Mesodermal cell (in vitro differentiated cells): Measurements from ENCODE around the gene PLA2G3.
A peak's percentile ranks its signal among the peaks of the same experiment; 100 is the strongest.

Experiments
- H3K27ac ChIP-seq: 2 replicates; pipeline ENCODE4 v1.7.0; 2013; ENCODE audit warnings: mild to moderate bottlenecking, low read depth, low read length, moderate library complexity; ENCODE audit not compliant: severe bottlenecking
- H3K36me3 ChIP-seq: 2 replicates; pipeline ENCODE4 v1.7.1; 2013; ENCODE audit warnings: mild to moderate bottlenecking, low read length, moderate library complexity; ENCODE audit not compliant: control insufficient read depth, insufficient read depth
- H3K4me1 ChIP-seq: one replicate; pipeline ENCODE4 v1.7.1; 2013; ENCODE audit warnings: mild to moderate bottlenecking, low read length; ENCODE audit not compliant: insufficient read depth, control insufficient read depth, poor library complexity, severe bottlenecking
- H3K4me3 ChIP-seq: 2 replicates; pipeline ENCODE4 v1.7.0; 2013; ENCODE audit warnings: low read length, control low read depth, mild to moderate bottlenecking; ENCODE audit not compliant: insufficient read depth, poor library complexity, severe bottlenecking; ENCODE audit errors: extremely low read depth
- H3K9me3 ChIP-seq: 2 replicates; pipeline ENCODE4 v1.7.1; 2013; ENCODE audit warnings: mild to moderate bottlenecking, low read length, moderate library complexity; ENCODE audit not compliant: control insufficient read depth
- WGBS, 2 experiments: methylation state at CpG; one replicate each; pipeline ENCODE4 v1.1.5; 2013; ENCODE audit warnings: missing lambda C conversion rate in 2 of 2; ENCODE audit not compliant: insufficient coverage in 2 of 2; 5-methylcytosine and 5-hydroxymethylcytosine counted together

Gene PLA2G3

DNA sequence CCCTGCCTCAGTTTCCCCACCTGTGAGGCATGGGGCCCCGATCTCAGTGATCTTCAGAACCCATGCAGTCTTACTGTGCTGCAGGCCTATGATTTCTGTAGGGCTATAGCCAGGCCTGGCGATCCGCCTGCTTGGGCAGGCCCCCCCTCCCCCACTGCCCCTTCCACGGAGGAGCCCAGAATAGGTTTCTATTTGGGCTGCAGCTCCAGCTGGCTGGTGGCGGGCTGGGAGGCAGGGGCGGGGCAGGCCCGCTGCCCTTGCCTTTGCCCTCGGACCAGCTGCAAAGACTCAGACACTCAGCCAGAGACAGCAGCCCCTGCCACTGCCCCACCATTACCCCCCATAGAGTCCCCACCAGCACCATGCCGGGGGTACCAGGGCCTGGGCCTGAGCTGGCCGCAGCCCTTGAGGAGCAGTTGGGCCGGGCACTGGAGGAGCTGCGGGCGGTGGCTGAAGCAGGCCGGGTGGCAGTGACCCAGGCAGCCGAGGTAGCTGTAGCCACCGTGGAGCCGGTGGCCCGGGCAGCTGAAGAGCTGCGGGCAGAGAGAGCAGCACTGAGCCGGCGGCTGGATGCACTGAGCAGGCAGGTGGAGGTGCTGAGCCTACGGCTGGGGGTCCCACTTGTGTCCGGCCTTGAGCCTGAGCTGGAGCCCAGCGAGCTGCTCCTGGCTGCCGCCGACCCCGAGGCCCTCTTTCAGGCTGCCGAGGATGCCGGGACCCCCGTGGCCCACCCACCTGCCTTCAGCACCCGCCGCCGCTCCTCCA lies 47.0 kb downstream of the PLA2G3 start:
- H3K36me3 ChIP-seq = peaks cover 92% of the 10 kb centered on the region
- H3K27ac ChIP-seq = no peak overlapping the region
- H3K4me1 ChIP-seq = no peaks in the 10 kb centered on the region
- H3K9me3 ChIP-seq = no peaks in the 10 kb centered on the region
- 96% methylated on average over 14 to 26 of the region's 33 CpGs for WGBS, 2 experiments
- no peak overlapping the region for H3K4me3 ChIP-seq

- peaks cover 91% of the 10 kb centered on the region for H3K36me3 ChIP-seq
- H3K9me3 ChIP-seq = no peaks in the 10 kb centered on the region
- H3K4me3 ChIP-seq = no peak overlapping the region
- 97% methylated on average over 6 to 7 of the region's 9 CpGs for WGBS, 2 experiments
- no peaks in the 10 kb centered on the region for H3K4me1 ChIP-seq
- H3K27ac ChIP-seq = no peak overlapping the region
Observed at GRCh38 chr22:31092161-31092560, 48.1 kb downstream of the PLA2G3 start.

GRCh38 chr22:31091106-31091975 lies 49.0 kb downstream of the PLA2G3 start:
- Histone ChIP-seq H3K36me3 (peaks cover 83% of the 10 kb centered on the region), H3K4me1 (no peaks in the 10 kb centered on the region), H3K27ac (no peak overlapping the region), H3K9me3 (no peaks in the 10 kb centered on the region), H3K4me3 (no peak overlapping the region)
- WGBS, 2 experiments = 79 to 85% methylated on average over 19 to 23 of the region's 29 CpGs

DNA sequence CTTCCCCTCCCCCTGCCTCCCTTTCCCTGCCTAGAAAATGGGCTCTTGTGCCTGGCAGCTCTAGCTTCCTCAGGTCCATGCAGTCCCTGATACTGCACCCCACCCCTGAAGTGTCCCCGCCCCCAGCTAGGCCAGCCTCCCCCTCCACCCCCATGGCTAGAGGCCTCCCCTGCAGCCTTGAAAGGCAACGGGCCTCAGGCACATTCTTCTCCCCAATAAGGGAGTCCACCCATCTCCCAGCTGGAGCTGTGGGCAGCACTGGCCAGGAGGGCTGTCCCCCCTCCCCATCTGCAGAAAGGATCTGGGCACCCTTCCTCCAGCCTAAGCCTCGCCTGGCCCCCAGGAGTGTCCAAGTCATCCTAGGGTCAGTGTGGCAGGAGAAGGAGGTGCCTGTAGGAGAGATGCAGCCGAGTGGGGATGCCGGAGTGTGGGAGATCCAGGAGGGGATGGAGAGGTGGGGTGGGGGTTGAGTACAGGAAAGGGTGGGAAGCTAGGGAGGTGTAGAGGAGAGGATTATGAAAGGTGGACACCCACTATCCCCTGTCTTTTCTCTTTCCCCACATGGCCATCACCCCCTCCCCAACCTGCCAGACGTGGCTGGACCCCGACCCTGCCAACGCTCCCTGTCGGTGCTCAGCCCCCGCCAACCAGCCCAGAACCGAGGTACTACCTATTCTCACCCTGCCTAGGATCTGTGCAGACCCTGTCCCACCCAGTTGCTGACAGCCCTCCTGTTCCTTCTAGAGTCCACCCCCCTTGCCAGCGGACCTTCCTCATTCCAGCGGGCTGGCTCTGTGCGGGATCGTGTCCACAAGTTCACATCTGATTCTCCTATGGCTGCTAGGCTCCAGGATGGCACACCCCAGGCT lies 49.9 kb downstream of the PLA2G3 start:
- H3K4me1 ChIP-seq = peaks cover 5% of the 10 kb centered on the region
- H3K9me3 ChIP-seq = no peaks in the 10 kb centered on the region
- no peak overlapping the region for H3K27ac ChIP-seq
- no peak overlapping the region for H3K4me3 ChIP-seq
- peaks cover 76% of the 10 kb centered on the region for H3K36me3 ChIP-seq
- WGBS, 2 experiments = 92 to 95% methylated on average over 12 to 14 of the region's 15 CpGs

GRCh38 chr22:31089160-31090100 lies 50.9 kb downstream of the PLA2G3 start:
- Histone ChIP-seq H3K36me3 (peaks cover 66% of the 10 kb centered on the region), H3K4me1 (peaks cover 9% of the 10 kb centered on the region), H3K9me3 (no peaks in the 10 kb centered on the region), H3K27ac (no peak overlapping the region), H3K4me3 (no peak overlapping the region)
- WGBS, 2 experiments = 76 to 85% methylated on average over 6 to 8 of the region's 9 CpGs

DNA sequence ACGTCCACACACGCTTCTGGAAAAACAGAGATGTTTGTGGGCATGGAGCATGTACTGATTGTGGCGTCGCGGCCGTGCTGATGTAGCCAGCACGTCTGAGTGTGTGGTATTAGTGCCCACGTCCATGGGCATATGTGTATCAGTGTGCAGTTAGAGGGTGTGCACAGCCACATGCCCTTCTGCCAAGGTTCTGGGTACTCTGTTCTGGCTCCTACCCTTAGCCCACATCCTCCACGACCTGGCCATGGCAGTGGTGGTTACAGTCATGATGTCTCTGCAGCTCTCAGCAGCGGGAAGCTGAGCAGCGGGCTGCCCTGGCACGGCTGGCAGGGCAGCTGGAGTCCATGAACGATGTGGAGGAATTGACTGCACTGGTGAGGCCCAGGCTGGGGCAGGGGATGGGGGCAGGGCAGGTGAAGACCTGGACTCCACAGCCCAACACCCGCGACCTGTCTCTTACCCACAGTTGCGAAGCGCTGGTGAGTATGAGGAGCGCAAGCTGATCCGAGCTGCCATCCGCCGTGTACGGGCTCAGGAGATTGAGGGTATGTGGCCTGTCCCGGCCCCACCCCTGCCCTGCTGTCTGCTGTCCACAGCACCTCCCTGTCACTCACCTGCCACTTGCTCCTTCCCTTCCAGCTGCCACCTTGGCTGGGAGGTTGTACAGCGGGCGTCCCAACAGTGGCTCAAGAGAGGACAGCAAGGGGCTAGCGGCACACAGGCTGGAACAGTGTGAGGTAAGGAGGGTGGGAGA lies 51.9 kb downstream of the PLA2G3 start:
- Histone ChIP-seq H3K27ac (no peak overlapping the region), H3K36me3 (peaks cover 64% of the 10 kb centered on the region), H3K9me3 (no peaks in the 10 kb centered on the region), H3K4me3 (no peak overlapping the region), H3K4me1 (peaks cover 9% of the 10 kb centered on the region)
- WGBS, 2 experiments = 95 to 96% methylated on average over 23 to 24 of the region's 26 CpGs

- Histone ChIP-seq H3K27ac (no peak overlapping the region), H3K4me3 (no peak overlapping the region), H3K36me3 (peaks cover 63% of the 10 kb centered on the region), H3K9me3 (no peaks in the 10 kb centered on the region), H3K4me1 (peaks cover 11% of the 10 kb centered on the region)
- WGBS, 2 experiments = 91 to 94% methylated on average over 20 to 21 of the region's 21 CpGs
Observed at GRCh38 chr22:31087744-31088215, 52.5 kb downstream of the PLA2G3 start.

DNA sequence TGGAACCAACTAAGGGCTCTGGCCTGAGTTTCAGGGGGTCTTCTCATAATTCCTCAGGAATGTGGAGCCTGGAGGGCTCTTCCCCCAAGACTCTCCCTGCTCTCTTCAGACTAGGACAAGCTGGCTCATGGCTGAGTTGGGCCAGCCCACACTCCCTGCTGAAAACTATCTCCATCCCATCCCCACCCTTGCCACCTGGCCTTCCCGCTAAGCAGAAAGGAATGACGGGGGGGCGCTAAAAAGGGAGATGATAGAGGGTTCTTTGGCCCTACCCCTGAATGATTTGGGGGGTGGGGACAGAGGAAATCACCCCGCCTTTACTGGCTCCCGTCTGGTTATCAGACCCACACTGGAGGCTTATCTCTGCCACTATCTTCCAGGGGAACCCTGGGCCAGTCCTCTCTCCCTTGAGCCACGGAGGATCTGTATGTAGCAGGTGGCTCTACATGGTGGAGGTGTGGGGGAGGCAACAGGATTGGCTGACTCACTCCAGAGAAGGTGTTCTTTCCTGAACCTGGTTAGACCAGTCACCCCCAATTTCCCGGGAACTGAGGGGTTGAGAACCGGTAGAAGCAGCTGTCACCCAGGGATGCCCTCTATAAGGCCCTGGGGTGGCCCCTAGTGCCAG lies 53.5 kb downstream of the PLA2G3 start:
- Histone ChIP-seq H3K27ac (no peak overlapping the region), H3K4me3 (no peak overlapping the region), H3K4me1 (peaks cover 21% of the 10 kb centered on the region), H3K9me3 (no peaks in the 10 kb centered on the region), H3K36me3 (peaks cover 53% of the 10 kb centered on the region)
- WGBS, 2 experiments = 93 to 96% methylated on average over 4 of the region's 8 CpGs

- H3K36me3 ChIP-seq = peaks cover 44% of the 10 kb centered on the region
- WGBS, 2 experiments = 100% methylated on average over 2 to 3 of the region's 3 CpGs
- no peak overlapping the region for H3K4me3 ChIP-seq
- H3K27ac ChIP-seq = peak overlapping the region; percentile 30
- peaks cover 24% of the 10 kb centered on the region for H3K4me1 ChIP-seq
- no peaks in the 10 kb centered on the region for H3K9me3 ChIP-seq
Observed at GRCh38 chr22:31085928-31086327, 54.4 kb downstream of the PLA2G3 start.
